ENCODE data around the gene PBX3. TPM values are rescaled to one million over a fixed set of nuclear protein-coding genes. Genes with fewer than 3 reads are reported as not detected.

The PBX3 gene
- total RNA-seq, 1 experiment from 2014 or later: 46.0 TPM

DNA sequence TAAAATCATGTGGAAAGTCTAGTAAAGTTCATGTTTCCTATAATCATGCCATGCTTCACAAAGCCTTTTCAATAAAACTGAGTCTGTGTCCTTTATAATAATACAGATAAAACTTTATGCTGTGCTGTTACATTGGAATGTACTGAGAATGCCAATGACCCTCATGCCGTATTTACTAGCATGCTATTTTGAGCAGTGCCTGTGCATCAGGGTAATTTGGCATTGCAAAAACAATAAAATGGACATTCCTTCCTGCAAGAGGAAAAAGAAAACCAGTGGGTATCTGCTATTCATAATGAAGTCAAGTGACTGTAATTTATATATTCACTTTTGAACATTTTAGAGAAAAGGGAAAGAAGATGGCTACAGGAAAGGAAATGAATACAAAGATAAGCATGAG lies 159.0 kb downstream of the PBX3 start:
- Histone ChIP-seq H3K9me3 (ENCODE audit: control insufficient read depth, low read depth, low read length) (no peaks in the 10 kb centered on the region), H3K56ac (ENCODE audit: insufficient read length, low read depth, low read length) (no peak overlapping the region), H2BK20ac (ENCODE audit: low read depth, low read length, poor library complexity, severe bottlenecking) (no peak overlapping the region), H3T11ph (ENCODE audit: low read length) (no peak overlapping the region), H3K27ac (ENCODE audit: insufficient read length, low read depth, low read length) (no peak overlapping the region), H3K9ac (ENCODE audit: extremely low read depth, insufficient read length, low read length) (no peak overlapping the region), H4K8ac (replicated peaks; ENCODE audit: insufficient read length, low read depth, low read length) (no peak overlapping the region), H3K79me1 (ENCODE audit: insufficient read depth, low read depth, low read length, poor library complexity, severe bottlenecking) (peaks cover 2% of the 10 kb centered on the region), H2BK120ac (ENCODE audit: low read depth, low read length, poor library complexity, severe bottlenecking) (no peak overlapping the region), H2BK5ac (ENCODE audit: insufficient read length, low read length) (no peak overlapping the region), H3K23me2 (ENCODE audit: insufficient read length, low read depth, low read length, poor library complexity, severe bottlenecking) (no peaks in the 10 kb centered on the region), H4K20me1 (ENCODE audit: control insufficient read depth, insufficient read depth, insufficient read length) (no peaks in the 10 kb centered on the region), H3K79me2 (ENCODE audit: insufficient read depth, low read length) (no peaks in the 10 kb centered on the region), H3K18ac (ENCODE audit: insufficient read length, low read depth, low read length) (no peak overlapping the region), H3K4me1 (ENCODE audit: insufficient read depth, low read length) (peaks cover 6% of the 10 kb centered on the region; the same call in 1 of the 2 replicates), H3K27me3 (ENCODE audit: insufficient read depth, low read length) (no peaks in the 10 kb centered on the region), H4K5ac (ENCODE audit: insufficient read length, low read depth, low read length) (no peak overlapping the region), H3K4me2 (ENCODE audit: insufficient read depth, insufficient read length, low read length) (no peak overlapping the region), H2AFZ (ENCODE audit: low read length) (no peak overlapping the region), H2BK15ac (ENCODE audit: low read depth, low read length) (no peak overlapping the region), H3K4ac (ENCODE audit: low read depth, low read length) (no peak overlapping the region), H3K23ac (ENCODE audit: insufficient read length, low read depth, low read length) (no peak overlapping the region), H4K91ac (ENCODE audit: insufficient read length, low read depth, low read length) (no peak overlapping the region), H2BK12ac (ENCODE audit: insufficient read length, low read depth, low read length) (no peak overlapping the region), H2AK5ac (ENCODE audit: insufficient read length, low read length) (no peak overlapping the region), H3K14ac (ENCODE audit: insufficient read depth, low read length) (no peak overlapping the region)
- WGBS (ENCODE audit: extremely low coverage, insufficient read length, low lambda C conversion rate): no CpG with 5 or more reads among the region's 1 CpG
- no peak for DNase-seq
- peaks cover 23 to 46% of the 10 kb centered on the region in 2 experiments for H3K4me1 Mint-ChIP-seq
- no peak overlapping the region for H3K27ac Mint-ChIP-seq
- H3K9me3 Mint-ChIP-seq: no peaks in the 10 kb centered on the region
- H3K27me3 Mint-ChIP-seq (ENCODE audit: low read depth): no peaks in the 10 kb centered on the region
- H3K36me3 Mint-ChIP-seq (ENCODE audit: insufficient read depth in 1 of 3, low read depth in 3 of 3): no peaks in the 10 kb centered on the region
- no peak for TF ChIP-seq CTCF (conservative IDR thresholded peaks at IDR 0.05)
- no peak overlapping the region for H3K4me3 Mint-ChIP-seq
